Stomach (tissue), 9 donors: ENCODE measurements around the gene LONRF2. TPM values are rescaled to one million over a fixed set of nuclear protein-coding genes. Genes with fewer than 3 reads are reported as not detected.

Source experiments
- DNase-seq, 2 donors: peaks; one replicate each; pipeline versions ENCODE4 v3.0.0 to v3.0.0-alpha.2; 2013 to 2019
- H3K27ac ChIP-seq, 5 donors: fragments of 200-600 bp in 4 of 5; sonication (generic) in 4 of 5; one replicate each; pipeline ENCODE4 v1.5.1; 2013 to 2019; ENCODE audit warnings: mild to moderate bottlenecking in 1 of 5, moderate library complexity in 1 of 5
- H3K27me3 ChIP-seq, 3 donors: fragments of 200-600 bp; sonication (generic); one replicate each; pipeline ENCODE4 v1.5.1; 2017 to 2019; ENCODE audit warnings: mixed run types in 1 of 3
- H3K36me3 ChIP-seq, 4 donors: fragments of 200-600 bp; sonication (generic); 1 replicate in 3 of 4; 2 replicates in 1 of 4; pipeline ENCODE4 v1.5.1; 2016 to 2019
- H3K4me1 ChIP-seq, 4 donors: fragments of 200-600 bp; sonication (generic); one replicate each; pipeline ENCODE4 v1.5.1; 2016 to 2019
- H3K4me3 ChIP-seq, 4 donors: fragments of 200-600 bp; sonication (generic) in 3 of 4; one replicate each; pipeline ENCODE4 v1.5.1; 2016 to 2019; ENCODE audit warnings: mild to moderate bottlenecking in 1 of 4
- H3K9me3 ChIP-seq, 4 donors: fragments of 200-600 bp; sonication (generic); one replicate each; pipeline ENCODE4 v1.5.1; 2016 to 2019
- CTCF ChIP-seq, 7 experiments: fragments of 450-650 bp in 4 of 7; fragments of 200-600 bp in 3 of 7; sonication (generic) in 3 of 7; IDR thresholded peaks; one replicate each; pipeline ENCODE4 v1.5.1; 2016 to 2019; ENCODE audit warnings: antibody characterized with exemption in 7 of 7, control low read depth in 2 of 7, mild to moderate bottlenecking in 1 of 7
- EP300 ChIP-seq: sonication (generic); formaldehyde crosslinking; IDR thresholded peaks from one replicate; pipeline ENCODE4 v1.6.1; 2017; ENCODE audit warnings: antibody characterized with exemption
- POLR2A ChIP-seq, 4 donors: fragments of 450-650 bp; IDR thresholded peaks; one replicate each; pipeline ENCODE4 v1.6.1; 2016; ENCODE audit warnings: antibody characterized with exemption in 4 of 4, control low read depth in 2 of 4, mild to moderate bottlenecking in 1 of 4, moderate library complexity in 1 of 4
- POLR2AphosphoS5 ChIP-seq, 3 donors: sonication (generic); formaldehyde crosslinking; IDR thresholded peaks; one replicate each; pipeline ENCODE4 v1.6.1; 2016; ENCODE audit warnings: antibody characterized with exemption in 3 of 3
- WGBS, 5 donors: extraction: QIAGEN DNeasy Blood & Tissue Kit in 3 of 5; methylation state at CpG; one replicate each; pipeline versions ENCODE4 v1.1.5 to v1.1.7; 2013 to 2018; 5-methylcytosine and 5-hydroxymethylcytosine counted together
- intact Hi-C: fragments of 100-400 bp; cut with DNase I; formaldehyde crosslinking; loops from one replicate; pipeline ENCODE4 v1.15.1; 2023; ENCODE audit warnings: low total_unique reads
- polyA plus RNA-seq, 3 donors: library from polyadenylated mRNA; stranded (reverse); fragments of 200-250 nt; gene quantifications; one replicate each; pipeline ENCODE4 v1.2.3, GENCODE V29; 2013
- total RNA-seq, 5 donors: library from RNA; depleted of rRNA; stranded (reverse); fragments of >200 nt; gene quantifications; one replicate each; pipeline versions ENCODE4 v1.1.0 to v1.2.3, GENCODE V29; 2014 to 2016
- donor health status: healthy with polysubstance abuse.
- donor health status: Bipolar disorder and iron deficiency.
- donor health status: healthy.

Gene LONRF2
- total and polyA plus RNA-seq, 8 donors, result 0.31 to 32.1 (median 4.7) TPM

- H3K4me3 ChIP-seq, result no peak overlapping the region
- 76 to 97% (median 84%) methylated on average over 11 of the region's 11 CpGs for WGBS, 5 donors
- intact Hi-C loops, result loop anchor here (10.0 kb wide), 1 partner anchor 418 kb away; no protein-coding TSS in a partner anchor
- no peaks in the 10 kb centered on the region for H3K9me3 ChIP-seq
- no peaks in the 10 kb centered on the region for H3K27me3 ChIP-seq
- DNase-seq, result peak in 1 of 2 donors; percentile 19
- H3K27ac ChIP-seq, result no peak overlapping the region
- H3K4me1 ChIP-seq, result peaks cover 0 to 7% (median 3%) of the 10 kb centered on the region in 4 donors
- H3K36me3 ChIP-seq, result no peaks in the 10 kb centered on the region
- TF ChIP-seq CTCF (IDR thresholded peaks at IDR 0.05), result no peak
- no peak for TF ChIP-seq EP300
- TF ChIP-seq POLR2AphosphoS5 (IDR thresholded peaks at IDR 0.05), result no peak
- TF ChIP-seq POLR2A (IDR thresholded peaks at IDR 0.05), result no peak
These were observed 79.8 kb downstream of the LONRF2 start for GRCh38 chr2:100242476-100242875.

DNA sequence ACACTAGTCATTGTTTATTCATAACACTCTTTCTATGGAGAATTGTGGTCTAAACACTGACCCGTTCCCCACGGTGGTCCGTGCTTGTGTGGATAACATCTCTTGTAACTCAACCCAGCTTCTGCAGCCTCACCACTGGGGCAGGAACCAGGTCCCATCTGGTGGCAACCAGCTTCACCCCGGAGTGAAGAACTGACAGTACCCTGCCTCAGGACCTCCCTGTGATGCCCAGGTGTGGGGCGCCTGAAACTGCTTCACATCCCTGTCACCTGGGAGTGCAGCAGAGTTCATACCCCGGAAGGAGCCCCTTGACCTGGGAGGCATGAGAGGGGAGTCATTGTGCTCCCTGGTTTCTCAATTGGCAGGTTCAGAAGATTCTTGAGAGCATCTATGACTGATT is 81.1 kb downstream of the LONRF2 start:
- Histone ChIP-seq H3K27ac (no peak overlapping the region), H3K4me3 (no peak overlapping the region), H3K4me1 (peaks cover 0 to 7% (median 3%) of the 10 kb centered on the region in 4 donors), H3K36me3 (no peaks in the 10 kb centered on the region), H3K9me3 (no peaks in the 10 kb centered on the region), H3K27me3 (no peaks in the 10 kb centered on the region)
- TF ChIP-seq POLR2A (IDR thresholded peaks at IDR 0.05) (no peak), EP300 (no peak), CTCF (IDR thresholded peaks at IDR 0.05) (no peak), POLR2AphosphoS5 (IDR thresholded peaks at IDR 0.05) (no peak)
- 90 to 95% (median 93%) methylated on average over 6 of the region's 6 CpGs for WGBS, 5 donors
- intact Hi-C loops, result loop anchor here (10.0 kb wide), 1 partner anchor 416 kb away; no protein-coding TSS in a partner anchor
- no peak for DNase-seq

GRCh38 chr2:100240386-100240785 is 81.9 kb downstream of the LONRF2 start:
- Histone ChIP-seq H3K27ac (no peak overlapping the region), H3K4me3 (no peak overlapping the region), H3K9me3 (no peaks in the 10 kb centered on the region), H3K36me3 (no peaks in the 10 kb centered on the region), H3K4me1 (peaks cover 0 to 7% (median 3%) of the 10 kb centered on the region in 4 donors), H3K27me3 (no peaks in the 10 kb centered on the region)
- DNase-seq, result no peak
- intact Hi-C loops, result loop anchor here (10.0 kb wide), 1 partner anchor 416 kb away; no protein-coding TSS in a partner anchor
- WGBS, 5 donors, result 93 to 96% (median 94%) methylated on average over 10 of the region's 10 CpGs
- TF ChIP-seq POLR2AphosphoS5 (IDR thresholded peaks at IDR 0.05), result no peak
- TF ChIP-seq EP300, result no peak

GRCh38 chr2:100239486-100240210 is 82.7 kb downstream of the LONRF2 start:
- Histone ChIP-seq H3K4me3 (no peak overlapping the region), H3K27ac (no peak overlapping the region), H3K27me3 (no peaks in the 10 kb centered on the region), H3K4me1 (peaks cover 0 to 7% (median 3%) of the 10 kb centered on the region in 4 donors), H3K36me3 (no peaks in the 10 kb centered on the region), H3K9me3 (no peaks in the 10 kb centered on the region)
- 82 to 86% (median 86%) methylated on average over 10 to 12 of the region's 12 CpGs for WGBS, 5 donors
- no peak for TF ChIP-seq POLR2A (IDR thresholded peaks at IDR 0.05)
- no peak for TF ChIP-seq CTCF (IDR thresholded peaks at IDR 0.05)
- no peak for TF ChIP-seq EP300
- TF ChIP-seq POLR2AphosphoS5 (IDR thresholded peaks at IDR 0.05), result no peak
- intact Hi-C loops, result loop anchor here (10.0 kb wide), 1 partner anchor 415 kb away; no protein-coding TSS in a partner anchor
- DNase-seq, result no peak

GRCh38 chr2:100238471-100238870 is 83.8 kb downstream of the LONRF2 start:
- WGBS, 5 donors, result 83 to 87% (median 86%) methylated on average over 8 of the region's 8 CpGs
- Histone ChIP-seq H3K27ac (no peak overlapping the region), H3K9me3 (no peaks in the 10 kb centered on the region), H3K4me1 (peaks cover 0 to 7% (median 3%) of the 10 kb centered on the region in 4 donors), H3K27me3 (no peaks in the 10 kb centered on the region), H3K36me3 (no peaks in the 10 kb centered on the region), H3K4me3 (no peak overlapping the region)
- TF ChIP-seq EP300 (no peak), CTCF (IDR thresholded peaks at IDR 0.05) (no peak), POLR2A (IDR thresholded peaks at IDR 0.05) (no peak), POLR2AphosphoS5 (IDR thresholded peaks at IDR 0.05) (no peak)
- no peak for DNase-seq
- intact Hi-C loops, result no loop called here
